Left ventricle myocardium inferior (tissue), 1 donor: ENCODE measurements around the gene TRHDE. TPM values are rescaled to one million over a fixed set of nuclear protein-coding genes. Genes with fewer than 3 reads are reported as not detected.

ENCODE experiments used
- DNase-seq: peaks from one replicate; pipeline ENCODE4 v3.0.0-alpha.2; 2020
- H3K27ac ChIP-seq: fragments of 200-600 bp; replicated peaks from 2 replicates; pipeline ENCODE4 v1.8.0; 2021
- H3K27me3 ChIP-seq: fragments of 200-600 bp; 2 replicates; pipeline ENCODE4 v1.8.0; 2021; ENCODE audit warnings: low read depth
- H3K36me3 ChIP-seq: fragments of 200-600 bp; 2 replicates; pipeline ENCODE4 v1.8.0; 2021
- H3K4me1 ChIP-seq: fragments of 200-600 bp; 2 replicates; pipeline ENCODE4 v1.8.0; 2021
- H3K4me3 ChIP-seq: fragments of 200-600 bp; 2 replicates; pipeline ENCODE4 v1.8.0; 2021; ENCODE audit warnings: mild to moderate bottlenecking, moderate library complexity
- H3K9me3 ChIP-seq: fragments of 200-600 bp; replicated peaks from 2 replicates; pipeline ENCODE4 v1.8.0; 2021
- CTCF ChIP-seq: fragments of 200-600 bp; IDR thresholded peaks from 2 replicates; pipeline ENCODE4 v1.8.0; 2021; ENCODE audit warnings: antibody characterized with exemption, mild to moderate bottlenecking, borderline replicate concordance
- intact Hi-C: fragments of 100-400 bp; cut with micrococcal nuclease; formaldehyde crosslinking; loops from one replicate; pipeline ENCODE4 v1.11.0; 2022
- total RNA-seq: library from RNA; stranded (reverse); fragmentation: NEBNext Ultra II Directional; extraction: Animal tissue kit (Norgen Biotek cat#: 25700); gene quantifications from one replicate; pipeline ENCODE4 v1.2.1, GENCODE V29; 2021
- donor health status: DM: no; HTN: yes; CAD: no; lungs with severe emphysema.

The TRHDE gene
- total RNA-seq, 1 donor from 2014 or later: 0.96 TPM

- no peak for DNase-seq
Measured at GRCh38 chr12:72499244-72499643, 227.1 kb downstream of the TRHDE start.

GRCh38 chr12:72502546-72502945 is 230.4 kb downstream of the TRHDE start:
- no peak for DNase-seq
- no peak overlapping the region for H3K4me3 ChIP-seq
- no peaks in the 10 kb centered on the region for H3K9me3 ChIP-seq
- intact Hi-C loops: no loop called here
- no peaks in the 10 kb centered on the region for H3K27me3 ChIP-seq
- H3K36me3 ChIP-seq: no peaks in the 10 kb centered on the region
- TF ChIP-seq CTCF: no peak
- H3K4me1 ChIP-seq: no peaks in the 10 kb centered on the region
- no peak overlapping the region for H3K27ac ChIP-seq

More at GRCh38 chr12:72499244-72499643, 227.1 kb downstream of the TRHDE start:
- intact Hi-C loops: no loop called here
- H3K9me3 ChIP-seq: no peaks in the 10 kb centered on the region
- no peaks in the 10 kb centered on the region for H3K27me3 ChIP-seq
- no peaks in the 10 kb centered on the region for H3K36me3 ChIP-seq
- no peak overlapping the region for H3K27ac ChIP-seq
- no peak overlapping the region for H3K4me3 ChIP-seq
- TF ChIP-seq CTCF: no peak
- H3K4me1 ChIP-seq: no peaks in the 10 kb centered on the region

- no peak for TF ChIP-seq CTCF
- intact Hi-C loops: no loop called here
- DNase-seq: no peak
- H3K9me3 ChIP-seq: no peaks in the 10 kb centered on the region
- H3K27ac ChIP-seq: no peak overlapping the region
- H3K27me3 ChIP-seq: no peaks in the 10 kb centered on the region
- no peaks in the 10 kb centered on the region for H3K4me1 ChIP-seq
- H3K4me3 ChIP-seq: no peak overlapping the region
- H3K36me3 ChIP-seq: no peaks in the 10 kb centered on the region
Measured at GRCh38 chr12:72505227-72505626, 233.1 kb downstream of the TRHDE start.

- Histone ChIP-seq H3K27ac (no peak overlapping the region), H3K27me3 (no peaks in the 10 kb centered on the region), H3K36me3 (no peaks in the 10 kb centered on the region), H3K4me3 (no peak overlapping the region), H3K9me3 (peaks cover 8% of the 10 kb centered on the region), H3K4me1 (no peaks in the 10 kb centered on the region)
- no peak for DNase-seq
- TF ChIP-seq CTCF: no peak
- intact Hi-C loops: no loop called here
Measured at GRCh38 chr12:72509891-72510290, 237.7 kb downstream of the TRHDE start.

GRCh38 chr12:72510772-72511171 is 238.6 kb downstream of the TRHDE start:
- Histone ChIP-seq H3K27ac (no peak overlapping the region), H3K4me1 (no peaks in the 10 kb centered on the region), H3K4me3 (no peak overlapping the region), H3K9me3 (peaks cover 8% of the 10 kb centered on the region), H3K27me3 (no peaks in the 10 kb centered on the region), H3K36me3 (no peaks in the 10 kb centered on the region)
- DNase-seq: no peak
- intact Hi-C loops: no loop called here
- TF ChIP-seq CTCF: no peak

- H3K27ac ChIP-seq: no peak overlapping the region
- no peak overlapping the region for H3K4me3 ChIP-seq
- TF ChIP-seq CTCF: no peak
- H3K27me3 ChIP-seq: no peaks in the 10 kb centered on the region
- intact Hi-C loops: no loop called here
- no peaks in the 10 kb centered on the region for H3K36me3 ChIP-seq
- H3K9me3 ChIP-seq: peaks cover 8% of the 10 kb centered on the region
- no peak for DNase-seq
- H3K4me1 ChIP-seq: no peaks in the 10 kb centered on the region
Measured at GRCh38 chr12:72511498-72511897, 239.3 kb downstream of the TRHDE start.
